Coronary artery (tissue), 2 donors: Measurements from ENCODE around the gene CDHR3.

Experiments
- DNase-seq: peaks from one replicate; pipeline ENCODE4 v3.0.0-alpha.2; 2017; ENCODE audit warnings: low spot score
- H3K27ac ChIP-seq, 2 donors: fragments of 200-600 bp; sonication (generic); one replicate each; pipeline ENCODE4 v1.5.1; 2016 to 2019
- H3K4me3 ChIP-seq: fragments of 200-600 bp; sonication (generic); 2 replicates; pipeline ENCODE4 v1.5.1; 2016; ENCODE audit warnings: mild to moderate bottlenecking, moderate library complexity
- CTCF ChIP-seq: fragments of 200-600 bp; sonication (generic); IDR thresholded peaks from one replicate; pipeline ENCODE4 v1.5.1; 2019; ENCODE audit warnings: antibody characterized with exemption

The CDHR3 gene

GRCh38 chr7:106016331-106016730 is 53.3 kb downstream of the CDHR3 start:
- Histone ChIP-seq H3K4me3 (no peak overlapping the region), H3K27ac (no peak overlapping the region)
- no peak for TF ChIP-seq CTCF
- DNase-seq: no peak

GRCh38 chr7:106017657-106018056 is 54.6 kb downstream of the CDHR3 start:
- H3K27ac ChIP-seq: no peak overlapping the region
- H3K4me3 ChIP-seq: no peak overlapping the region
- TF ChIP-seq CTCF: no peak
- DNase-seq: no peak

- H3K4me3 ChIP-seq: no peak overlapping the region
- H3K27ac ChIP-seq: no peak overlapping the region
- DNase-seq: no peak
- TF ChIP-seq CTCF: no peak
These were observed 55.8 kb downstream of the CDHR3 start for GRCh38 chr7:106018566-106019469.

GRCh38 chr7:106019470-106019820 is 56.4 kb downstream of the CDHR3 start:
- TF ChIP-seq CTCF: no peak
- Histone ChIP-seq H3K4me3 (no peak overlapping the region), H3K27ac (no peak overlapping the region)
- DNase-seq: no peak

GRCh38 chr7:106021151-106022067 is 58.3 kb downstream of the CDHR3 start:
- H3K4me3 ChIP-seq: no peak overlapping the region

GRCh38 chr7:106022193-106022821 is 59.2 kb downstream of the CDHR3 start:
- no peak overlapping the region for H3K27ac ChIP-seq
- TF ChIP-seq CTCF: no peak
- H3K4me3 ChIP-seq: no peak overlapping the region
- no peak for DNase-seq

More at GRCh38 chr7:106021151-106022067, 58.3 kb downstream of the CDHR3 start:
- TF ChIP-seq CTCF: no peak
- no peak overlapping the region for H3K27ac ChIP-seq
- no peak for DNase-seq
